HG03354 (cell line): ENCODE data around the gene TCF7L2.

Experiments used
- ATAC-seq: cut with Tn5 transposase; IDR thresholded peaks from one replicate; pipeline ENCODE4 v1.9.1; 2021; ENCODE audit warnings: mild to moderate bottlenecking; ENCODE audit not compliant: unreplicated experiment, poor library complexity, severe bottlenecking

TCF7L2 gene

DNA sequence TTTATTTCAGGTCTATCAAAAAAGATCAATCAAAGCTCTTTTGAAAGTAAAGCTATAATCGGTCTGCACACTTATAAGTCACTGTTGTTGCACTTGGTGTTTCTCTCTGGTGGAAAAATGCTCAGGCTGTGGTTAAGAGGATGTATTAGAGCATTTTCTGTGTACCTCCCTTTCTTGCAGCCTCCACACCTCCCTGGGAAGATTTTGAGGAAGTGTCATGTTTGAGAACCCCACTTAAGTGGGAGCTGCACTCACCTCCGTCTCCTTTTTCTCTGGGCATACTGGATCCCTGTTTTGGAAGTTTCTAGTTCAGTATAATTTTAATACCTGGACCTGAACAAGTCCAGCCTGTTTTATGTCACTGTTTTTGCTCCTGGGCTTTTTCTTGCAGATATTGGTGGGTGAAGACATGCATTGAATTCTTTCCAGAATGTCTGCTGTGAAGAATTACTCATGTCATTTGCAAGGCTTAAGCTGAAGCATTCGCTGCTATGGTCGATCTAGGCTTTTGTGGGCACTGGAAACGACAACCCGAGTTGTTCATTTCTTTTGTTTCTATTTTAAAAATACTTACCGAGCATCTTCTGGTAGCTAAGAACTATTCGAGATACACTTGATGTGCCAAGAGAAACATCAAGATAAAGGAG, 36.6 kb downstream of the TCF7L2 start:
- no peak for ATAC-seq

DNA sequence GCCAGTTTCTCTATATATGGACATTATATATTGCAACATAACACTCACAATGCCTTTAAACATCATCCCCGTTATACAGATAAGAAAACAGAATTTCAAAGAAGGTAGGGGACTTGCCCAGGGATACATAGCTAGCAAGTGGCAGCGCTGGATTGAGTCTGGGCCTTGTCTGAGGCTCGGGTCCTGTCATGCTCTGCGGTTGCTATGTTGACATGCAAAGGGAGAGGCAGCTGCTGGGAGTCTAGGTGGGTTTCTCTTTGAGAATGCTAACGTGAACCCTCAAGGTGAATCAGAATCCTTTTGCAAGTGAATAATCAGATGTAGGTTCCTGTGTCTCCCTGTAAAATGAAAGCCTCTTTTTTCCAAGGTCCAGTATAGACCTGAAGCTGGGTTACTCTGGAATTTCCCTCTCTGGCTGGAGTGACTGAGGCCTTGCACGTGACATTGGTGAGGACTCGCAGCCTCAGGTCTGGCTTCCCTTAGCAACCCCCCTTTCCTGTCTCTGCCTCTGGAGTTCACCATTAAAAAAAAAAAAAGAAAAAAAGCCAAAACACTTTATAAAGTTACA, 38.9 kb downstream of the TCF7L2 start:
- ATAC-seq: no peak

DNA sequence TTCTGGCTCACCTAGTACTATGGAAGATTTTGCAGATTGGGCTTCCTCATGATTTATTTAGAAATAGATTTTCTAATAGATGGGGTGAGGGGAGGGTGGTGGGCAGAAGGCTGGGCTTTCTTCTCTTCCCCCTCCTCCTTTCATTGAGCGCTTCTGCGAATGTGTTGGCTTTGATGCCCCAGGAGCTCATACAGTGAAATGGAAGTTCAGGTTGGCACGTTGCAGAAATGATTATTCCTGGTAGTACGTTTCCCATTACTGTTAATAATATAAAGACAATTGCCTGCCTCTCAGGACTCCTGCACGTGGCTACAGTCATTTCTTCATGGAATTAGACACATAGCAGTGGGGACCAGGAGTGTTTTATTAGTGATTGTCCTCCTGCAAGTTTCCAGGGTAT, 39.8 kb downstream of the TCF7L2 start:
- ATAC-seq: no peak

DNA sequence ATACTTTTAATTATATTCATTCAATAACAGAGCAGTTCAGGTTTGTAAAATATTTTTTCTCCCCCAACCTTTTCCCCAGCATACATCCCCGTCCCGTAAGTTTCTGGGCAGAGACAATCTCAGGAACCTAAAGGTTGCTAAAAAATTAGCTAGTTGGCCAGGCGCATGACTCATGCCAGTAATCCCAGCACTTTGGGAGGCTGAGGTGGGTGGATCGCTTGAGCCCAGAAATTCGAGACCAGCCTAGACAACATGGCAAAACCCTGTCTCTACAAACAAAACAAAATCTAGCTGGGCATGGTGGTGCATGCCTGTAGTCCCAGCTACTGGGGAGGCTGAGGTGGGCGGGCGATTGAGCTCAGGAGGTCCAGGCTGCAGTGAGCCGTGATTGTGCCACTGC, 40.2 kb downstream of the TCF7L2 start:
- ATAC-seq: no peak

DNA sequence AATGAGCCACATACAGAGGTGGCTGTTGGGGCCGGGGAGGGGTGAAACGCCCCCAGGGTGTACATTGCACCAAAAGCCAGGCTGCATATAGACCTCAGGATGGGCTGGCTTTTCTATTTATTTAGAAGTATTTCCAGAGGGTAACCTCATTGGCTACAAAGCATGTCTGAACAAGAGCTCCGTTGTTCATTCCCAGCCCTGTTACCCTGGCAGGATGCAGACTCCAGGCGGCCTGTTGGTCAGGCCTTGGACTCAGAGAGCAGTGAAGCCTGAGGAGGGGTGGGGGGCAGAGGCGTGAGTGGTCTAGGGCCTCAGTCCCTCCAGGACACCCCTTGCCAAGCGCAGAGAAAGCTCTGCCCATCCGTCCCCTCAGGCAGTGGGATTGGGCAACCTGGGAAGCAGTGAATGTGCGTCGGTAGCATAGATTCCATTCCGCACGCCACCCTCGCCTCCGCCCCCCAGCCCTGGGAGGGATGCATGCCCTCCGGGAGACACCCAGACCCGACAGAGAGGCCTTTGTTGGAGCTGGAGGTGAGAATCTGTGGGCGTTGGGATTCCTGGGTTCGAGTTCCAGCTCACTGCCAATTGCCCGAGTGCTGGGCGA, 41.9 kb downstream of the TCF7L2 start:
- ATAC-seq: no peak

DNA sequence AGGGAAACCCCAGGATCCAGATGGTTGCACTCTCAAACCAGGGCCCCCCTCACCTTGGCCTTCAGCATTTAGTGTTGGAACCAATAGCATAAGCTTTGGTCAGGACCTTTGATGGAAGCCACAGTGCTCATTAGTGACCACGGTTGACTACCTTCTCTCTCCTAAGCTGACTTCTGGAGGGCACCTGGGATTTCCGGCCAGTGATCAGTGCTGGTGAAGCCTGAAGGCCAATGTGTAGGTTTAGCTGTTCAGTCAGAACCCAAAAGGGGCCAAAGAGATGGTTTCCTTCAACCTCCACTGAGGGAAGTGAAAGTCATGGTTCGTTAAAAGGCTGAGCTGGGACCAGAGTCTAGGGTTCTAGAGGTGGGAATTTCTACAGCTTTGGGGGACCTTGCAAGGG, 46.4 kb downstream of the TCF7L2 start:
- ATAC-seq: no peak

DNA sequence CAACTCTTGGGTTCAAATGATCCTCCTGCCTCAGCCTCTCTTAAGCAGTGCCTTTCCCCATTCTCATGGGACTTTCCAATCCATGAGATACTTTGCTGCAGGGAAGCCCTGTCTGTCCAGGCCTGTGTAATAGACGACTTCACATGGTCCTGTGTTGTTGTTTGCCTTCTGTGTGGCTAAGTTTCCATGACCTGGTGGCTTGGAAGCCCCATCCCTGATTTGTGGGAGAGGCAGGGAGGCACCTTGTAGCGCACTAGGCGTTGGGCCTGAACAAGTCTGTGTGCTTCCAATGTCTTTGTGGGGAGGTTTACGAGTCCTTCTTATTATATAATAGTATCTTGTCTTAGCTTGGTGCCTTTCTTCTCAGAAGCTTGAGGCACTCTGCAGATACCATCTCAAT, 49.1 kb downstream of the TCF7L2 start:
- no peak for ATAC-seq

DNA sequence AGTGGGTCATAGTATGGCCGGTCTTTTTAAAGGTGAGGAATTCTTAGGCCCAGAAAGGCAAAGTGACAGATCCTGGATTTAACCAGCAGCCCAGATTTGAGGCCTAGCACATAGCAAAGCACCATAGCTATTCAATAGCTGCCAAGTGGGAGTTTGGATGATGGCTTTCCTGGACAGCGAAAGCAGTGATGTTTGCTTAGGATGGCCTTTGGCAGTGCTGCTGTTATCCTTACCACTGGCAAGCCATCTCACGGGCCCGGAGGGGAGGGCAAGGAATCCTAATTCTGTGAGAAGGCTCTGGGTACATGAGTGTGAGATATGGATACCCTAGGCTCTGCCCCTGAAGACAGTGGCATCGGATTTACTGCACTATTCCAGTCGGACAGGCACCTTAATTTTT, 50.4 kb downstream of the TCF7L2 start:
- no peak for ATAC-seq

DNA sequence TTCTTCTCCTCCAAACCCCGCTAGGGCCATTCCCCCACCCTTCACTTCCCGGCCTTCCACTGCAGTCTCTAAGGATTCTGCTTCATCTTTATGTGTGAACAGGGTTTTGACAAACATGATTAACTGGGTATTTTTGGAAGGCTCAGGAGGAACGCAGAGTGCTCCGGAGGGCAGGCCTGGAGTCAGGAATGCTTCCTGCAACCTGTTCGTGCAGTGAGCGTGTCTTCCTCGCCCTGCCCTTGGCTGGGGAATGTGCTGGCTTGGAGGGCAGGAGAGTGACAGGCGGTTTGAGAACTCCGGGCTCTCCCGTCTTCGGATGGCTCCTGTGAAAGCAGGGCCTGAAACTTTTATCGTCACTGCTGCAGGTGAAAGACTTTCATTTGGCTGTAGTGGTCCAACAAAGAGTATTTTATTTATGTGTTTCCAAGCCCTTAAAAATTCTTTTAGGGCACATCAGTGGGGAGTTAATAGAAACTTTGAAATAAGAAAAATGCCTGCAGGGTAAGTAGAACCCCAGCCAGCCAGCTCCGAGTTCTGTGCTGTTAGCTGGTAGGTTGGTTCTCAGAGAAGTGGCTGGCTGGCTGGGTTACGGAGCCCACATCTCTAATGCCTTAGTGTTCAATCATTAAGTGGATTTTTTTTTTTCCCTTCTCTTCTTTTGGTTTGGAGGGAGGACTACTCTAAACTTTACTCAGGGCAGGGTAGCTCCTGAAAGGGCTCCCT, 51.0 kb downstream of the TCF7L2 start:
- no peak for ATAC-seq

DNA sequence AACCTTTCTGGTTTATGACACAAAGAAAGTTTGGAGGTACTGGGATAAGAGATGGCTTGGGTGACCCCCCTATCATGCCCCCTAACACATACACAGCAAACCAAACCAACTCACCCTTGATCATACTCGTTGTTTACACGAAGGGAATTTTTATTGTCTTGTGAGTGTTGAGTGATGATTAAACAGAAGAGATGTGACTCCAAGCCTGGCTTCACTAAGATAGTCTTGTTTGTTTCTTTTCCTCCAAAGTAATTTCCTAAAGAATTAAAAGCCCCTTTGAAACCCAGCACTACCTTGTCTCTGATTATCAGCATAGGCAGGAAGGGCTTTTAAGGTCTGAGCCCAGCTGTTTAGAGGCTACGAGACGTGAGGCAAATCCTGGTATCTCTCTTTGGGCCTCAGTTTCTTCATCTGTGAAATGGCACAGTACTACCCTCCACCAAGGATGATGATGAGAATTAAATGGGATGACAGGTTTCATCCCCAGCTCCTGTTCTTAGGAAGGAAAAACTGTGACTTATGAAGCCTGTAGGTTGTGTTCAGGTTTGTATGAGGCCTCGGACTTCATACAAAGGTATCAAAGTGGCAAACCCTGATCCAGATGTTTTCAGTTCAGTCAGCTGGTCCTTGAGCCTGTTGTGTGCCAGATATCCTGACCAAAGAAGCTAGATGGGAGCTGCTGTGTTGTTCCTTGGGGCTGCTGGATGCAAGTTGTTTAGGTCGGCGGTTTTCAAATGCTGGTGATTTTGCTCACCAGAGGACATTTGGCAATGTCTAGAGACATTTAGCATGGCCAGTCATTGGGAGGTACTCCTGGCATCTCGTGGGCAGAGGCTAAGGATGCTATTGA, 51.8 kb downstream of the TCF7L2 start:
- ATAC-seq: no peak

DNA sequence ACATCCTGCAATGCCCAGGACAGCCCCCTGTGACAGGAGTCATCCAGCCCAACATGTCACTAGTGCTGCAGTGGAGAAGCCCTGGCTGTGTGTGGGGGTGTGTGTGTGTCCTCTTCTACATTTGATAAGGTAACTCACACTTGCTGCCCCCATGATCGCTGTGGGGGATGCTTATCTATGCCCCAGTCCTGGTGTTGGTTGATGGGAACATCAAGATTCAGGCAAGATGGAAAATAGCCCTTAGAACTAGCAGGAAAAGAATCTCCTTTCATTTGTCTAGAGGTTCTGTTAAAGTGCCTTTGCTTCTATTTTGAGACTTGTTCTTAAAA, 52.4 kb downstream of the TCF7L2 start:
- no peak for ATAC-seq

DNA sequence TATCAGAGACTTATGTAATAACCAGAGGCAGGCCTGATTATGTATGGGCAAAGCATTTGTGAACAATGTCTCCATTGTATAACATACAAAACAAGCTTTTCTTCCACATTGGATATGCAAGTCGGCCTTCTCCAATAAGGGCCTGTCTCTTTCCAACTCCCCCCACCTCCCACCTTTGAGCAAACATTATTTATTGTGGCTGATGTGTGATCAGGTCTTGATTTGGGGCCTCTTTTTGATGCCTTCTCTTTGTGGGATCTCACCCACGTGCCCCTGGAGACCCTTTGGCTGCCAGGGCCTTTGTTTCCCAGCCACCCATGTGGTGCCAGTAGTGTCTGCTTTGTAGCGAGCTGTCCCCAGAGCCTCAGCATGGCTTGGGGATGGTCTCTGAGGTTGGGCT, 53.0 kb downstream of the TCF7L2 start:
- no peak for ATAC-seq

DNA sequence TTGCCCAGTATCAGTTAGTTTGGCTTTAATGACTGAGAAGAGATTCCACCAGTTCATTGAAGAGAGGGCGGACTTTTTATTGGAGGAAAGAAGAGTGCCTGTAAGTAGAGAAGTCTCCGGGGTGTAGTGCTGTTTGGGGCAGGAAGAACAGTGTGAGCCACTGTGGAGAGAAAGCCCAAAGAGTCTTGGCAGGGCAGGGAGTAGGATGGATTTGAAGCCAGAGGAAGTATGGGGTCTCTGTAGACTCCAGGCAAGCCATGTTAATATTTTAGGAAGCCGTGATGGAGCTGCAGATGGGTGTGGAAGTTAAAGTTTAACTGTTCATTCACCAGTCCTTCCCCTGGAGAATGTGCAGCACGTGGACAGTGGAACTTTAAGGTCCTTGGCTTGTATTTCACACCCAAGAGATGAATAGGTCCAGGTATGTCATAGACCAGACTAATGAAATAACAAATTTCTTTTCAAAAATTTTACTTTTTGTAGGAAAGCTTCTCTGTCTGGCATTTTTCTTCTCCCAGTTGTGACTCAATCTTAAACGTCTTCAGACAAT, 54.1 kb downstream of the TCF7L2 start:
- no peak for ATAC-seq

DNA sequence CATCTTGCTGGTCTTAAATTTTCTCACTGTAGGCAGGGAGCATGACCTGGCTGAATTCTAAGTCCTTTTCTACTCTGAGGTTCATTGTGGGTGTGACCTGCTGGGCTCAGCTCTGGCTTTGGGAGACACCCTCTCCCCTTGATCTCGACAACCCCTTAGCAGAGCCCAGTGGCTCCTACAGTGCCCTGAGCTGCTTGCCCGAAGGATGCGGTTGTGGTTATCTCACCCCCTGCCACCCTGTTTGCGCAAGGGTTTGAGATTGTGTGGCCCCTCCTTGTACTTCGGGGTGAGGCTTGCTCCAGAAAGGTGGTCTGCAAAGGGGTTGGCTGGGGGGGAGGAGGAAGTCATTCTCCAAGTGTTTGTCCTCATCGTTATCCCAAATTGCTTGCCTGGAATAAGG, 55.3 kb downstream of the TCF7L2 start:
- ATAC-seq: no peak

DNA sequence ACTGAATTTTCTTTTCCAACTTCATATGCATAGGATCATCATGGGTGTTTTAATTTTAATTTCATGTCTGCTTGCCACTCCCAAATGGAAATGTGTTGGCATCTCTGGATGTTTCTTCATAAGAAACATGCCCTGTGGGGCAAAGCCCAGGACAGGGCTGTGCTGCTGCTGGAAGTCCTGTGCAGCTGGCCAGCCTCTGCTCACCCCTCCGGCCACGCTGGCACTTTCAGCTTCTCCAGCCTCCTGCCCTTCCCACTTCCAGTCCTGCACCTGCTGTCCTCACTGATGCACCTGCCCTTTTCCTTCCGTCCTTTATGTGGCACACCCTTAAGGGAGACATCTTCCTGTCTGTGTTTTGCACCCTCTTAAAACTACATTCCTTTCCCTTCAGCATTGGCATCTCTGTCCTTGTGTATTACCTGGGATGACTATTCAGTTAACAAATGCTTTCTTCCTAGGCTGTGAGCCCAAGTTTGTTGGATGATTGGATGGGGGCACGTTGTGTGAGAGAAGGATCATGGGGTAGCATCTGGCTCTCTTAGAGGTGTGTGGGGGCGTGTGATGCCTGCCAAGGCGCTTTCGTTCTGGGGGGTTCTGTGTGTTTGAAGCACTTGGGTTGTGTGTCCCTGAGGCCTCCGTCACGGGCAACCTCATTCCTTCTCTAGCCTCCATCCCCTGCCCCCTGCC, 56.8 kb downstream of the TCF7L2 start:
- ATAC-seq: no peak

DNA sequence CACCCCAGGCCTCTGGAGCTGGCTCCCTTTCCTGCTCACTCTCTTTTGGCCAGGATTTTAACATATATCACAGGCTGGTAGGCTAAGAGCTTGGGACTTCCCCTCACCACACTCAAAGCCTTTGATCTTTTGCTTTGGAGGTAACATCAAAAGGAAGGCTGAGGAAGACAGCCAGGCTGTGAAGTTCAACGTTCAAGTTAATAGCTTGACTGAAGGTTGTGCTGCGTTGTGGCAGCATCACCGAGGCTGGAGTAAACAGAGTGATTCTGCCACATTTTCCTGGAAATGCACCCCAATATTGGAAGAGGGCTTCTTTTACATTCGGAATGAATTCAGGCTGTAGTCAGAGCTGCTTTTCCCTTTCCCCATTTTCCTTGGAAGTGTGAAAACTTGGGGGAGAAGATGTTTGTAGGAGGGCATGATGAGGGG, 57.3 kb downstream of the TCF7L2 start:
- no peak for ATAC-seq

DNA sequence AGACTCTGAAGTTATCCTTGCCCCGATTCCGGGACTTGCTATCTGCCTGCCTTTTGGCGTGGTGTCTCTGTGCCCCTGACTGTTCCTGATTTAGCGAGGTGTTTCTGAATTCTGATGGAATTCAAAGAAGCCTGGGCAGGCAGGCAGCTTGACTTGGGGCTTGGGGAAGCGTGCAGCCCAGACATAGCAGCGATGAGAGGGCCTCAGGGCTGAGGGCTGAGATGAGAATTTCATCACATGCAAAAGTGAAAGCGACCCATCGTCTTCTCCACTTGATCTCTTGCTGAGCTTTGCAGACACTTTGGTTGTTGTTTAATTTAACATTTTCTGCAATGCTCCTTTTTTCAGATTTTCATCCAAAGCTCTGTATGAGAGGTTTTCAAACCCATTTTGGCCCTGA, 57.8 kb downstream of the TCF7L2 start:
- ATAC-seq: no peak

DNA sequence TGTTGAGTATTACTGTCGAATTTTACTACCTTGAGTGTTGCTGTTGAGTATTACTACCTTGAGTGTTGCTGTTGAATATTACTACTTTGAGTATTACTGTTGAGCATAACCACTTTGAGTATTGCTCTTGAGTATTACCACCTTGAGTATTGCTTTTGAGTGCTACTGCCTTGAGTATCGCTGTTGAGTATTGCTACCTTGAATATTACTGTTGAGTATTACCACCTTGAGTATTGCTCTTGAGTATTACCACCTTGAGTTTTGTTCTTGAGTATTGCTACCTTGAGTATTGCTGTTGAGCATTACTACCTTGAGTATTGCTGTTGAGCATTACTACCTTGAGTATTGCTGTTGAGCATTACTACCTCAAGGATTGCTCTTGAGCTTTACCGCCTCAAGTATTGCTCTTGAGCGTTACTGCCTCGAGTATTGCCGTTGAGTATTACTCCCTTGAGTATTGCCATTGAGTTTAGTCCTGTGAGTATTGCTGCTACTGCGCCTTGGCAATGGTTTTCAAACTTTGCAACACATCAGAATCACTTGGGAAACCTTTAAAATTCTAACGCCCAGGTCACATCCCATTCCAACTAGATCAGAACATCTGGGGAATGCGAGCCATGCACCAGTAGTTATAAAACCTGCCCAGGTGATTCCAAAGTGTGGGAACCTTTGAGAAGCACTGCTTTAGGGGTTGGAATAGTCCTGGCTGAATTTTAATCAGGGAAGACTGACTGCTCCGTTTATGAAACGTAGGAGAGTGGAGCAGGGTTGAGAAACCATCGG, 61.7 kb downstream of the TCF7L2 start:
- ATAC-seq: no peak

DNA sequence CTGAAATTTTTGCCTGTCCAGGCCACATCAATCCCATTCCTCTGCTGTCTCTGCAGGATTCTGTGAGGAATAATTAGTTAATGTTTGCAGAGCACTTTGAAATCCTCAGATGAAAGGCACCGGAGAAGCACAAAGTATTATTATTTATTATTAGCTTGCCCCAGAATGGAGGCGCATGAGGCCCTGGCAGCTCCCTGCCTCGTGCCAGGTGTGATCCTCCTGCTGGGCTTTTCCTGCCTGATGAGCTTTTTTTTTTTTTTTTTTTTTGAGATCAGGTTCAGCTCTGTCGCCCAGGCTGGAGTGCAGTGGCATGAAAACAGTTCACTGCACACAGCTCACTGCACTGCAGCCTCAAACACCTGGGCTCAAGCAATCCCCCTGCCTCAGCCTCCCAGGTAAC, 65.2 kb downstream of the TCF7L2 start:
- no peak for ATAC-seq
